Tibial artery (tissue), 4 donors: ENCODE measurements around the gene MEGF10.

Experiments used
- DNase-seq, 2 donors: peaks; one replicate each; pipeline ENCODE4 v3.0.0-alpha.2; 2019
- H3K27ac ChIP-seq, 2 donors: fragments of 200-600 bp; sonication (generic) in 1 of 2; 1 replicate in 1 of 2; 2 replicates in 1 of 2; pipeline ENCODE4 v1.5.1; 2018 to 2019; ENCODE audit warnings: mild to moderate bottlenecking in 1 of 2
- H3K27me3 ChIP-seq, 2 donors: fragments of 200-600 bp; sonication (generic) in 1 of 2; one replicate each; pipeline versions ENCODE4 v1.5.1 to v1.6.0; 2016 to 2019
- H3K36me3 ChIP-seq, 3 donors: fragments of 200-600 bp; sonication (generic) in 2 of 3; one replicate each; pipeline ENCODE4 v1.5.1; 2016 to 2019; ENCODE audit warnings: mild to moderate bottlenecking in 2 of 3
- H3K4me1 ChIP-seq, 4 donors: fragments of 200-600 bp; sonication (generic) in 2 of 4; 1 replicate in 3 of 4; 2 replicates in 1 of 4; pipeline ENCODE4 v1.5.1; 2016 to 2019
- H3K4me3 ChIP-seq, 2 donors: fragments of 200-600 bp; sonication (generic) in 1 of 2; 1 replicate in 1 of 2; 2 replicates in 1 of 2; pipeline ENCODE4 v1.5.1; 2018 to 2019; ENCODE audit warnings: mild to moderate bottlenecking in 2 of 2
- H3K9me3 ChIP-seq, 3 donors: fragments of 200-600 bp; sonication (generic) in 1 of 3; one replicate each; pipeline ENCODE4 v1.5.1; 2016 to 2019
- CTCF ChIP-seq, 2 experiments: fragments of 200-600 bp in 1 of 2; fragments of 450-650 bp in 1 of 2; IDR thresholded peaks; one replicate each; pipeline ENCODE4 v1.5.1; 2017 to 2019; ENCODE audit warnings: antibody characterized with exemption in 2 of 2, mild to moderate bottlenecking in 1 of 2, moderate library complexity in 1 of 2
- intact Hi-C: fragments of 100-400 bp; cut with DNase I; formaldehyde crosslinking; loops from one replicate; pipeline ENCODE4 v1.15.0; 2023; ENCODE audit warnings: low total_unique reads

MEGF10 gene

GRCh38 chr5:127402361-127402760, 111.8 kb downstream of the MEGF10 start:
- no peak overlapping the region for H3K4me3 ChIP-seq
- H3K27me3 ChIP-seq = no peaks in the 10 kb centered on the region
- no peak overlapping the region for H3K27ac ChIP-seq
- intact Hi-C loops = no loop called here
- no peak for TF ChIP-seq CTCF (IDR thresholded peaks at IDR 0.05)
- H3K4me1 ChIP-seq = no peaks in the 10 kb centered on the region
- H3K9me3 ChIP-seq = no peaks in the 10 kb centered on the region
- no peaks in the 10 kb centered on the region for H3K36me3 ChIP-seq
- no peak for DNase-seq

- no peaks in the 10 kb centered on the region for H3K27me3 ChIP-seq
- H3K9me3 ChIP-seq = no peaks in the 10 kb centered on the region
- no peak overlapping the region for H3K4me3 ChIP-seq
- intact Hi-C loops = no loop called here
- DNase-seq = no peak
- no peaks in the 10 kb centered on the region for H3K4me1 ChIP-seq
- no peak overlapping the region for H3K27ac ChIP-seq
- TF ChIP-seq CTCF (IDR thresholded peaks at IDR 0.05) = no peak
- no peaks in the 10 kb centered on the region for H3K36me3 ChIP-seq
Measured at GRCh38 chr5:127404190-127404589, 113.6 kb downstream of the MEGF10 start.

GRCh38 chr5:127406326-127407121, 115.9 kb downstream of the MEGF10 start:
- no peak for TF ChIP-seq CTCF (IDR thresholded peaks at IDR 0.05)
- Histone ChIP-seq H3K9me3 (no peaks in the 10 kb centered on the region), H3K27me3 (no peaks in the 10 kb centered on the region), H3K4me1 (peaks cover 0 to 4% (median 0%) of the 10 kb centered on the region in 4 donors), H3K36me3 (no peaks in the 10 kb centered on the region), H3K27ac (no peak overlapping the region), H3K4me3 (no peak overlapping the region)
- intact Hi-C loops = no loop called here
- no peak for DNase-seq

GRCh38 chr5:127409246-127409917, 118.8 kb downstream of the MEGF10 start:
- no peaks in the 10 kb centered on the region for H3K27me3 ChIP-seq
- peak overlapping the region in 1 of 2 donors; percentile 10 for H3K4me3 ChIP-seq
- H3K36me3 ChIP-seq = no peaks in the 10 kb centered on the region
- DNase-seq = no peak
- intact Hi-C loops = no loop called here
- H3K9me3 ChIP-seq = no peaks in the 10 kb centered on the region
- no peak for TF ChIP-seq CTCF (IDR thresholded peaks at IDR 0.05)
- peaks cover 0 to 4% (median 0%) of the 10 kb centered on the region in 4 donors for H3K4me1 ChIP-seq
- peak overlapping the region; percentile 6 to 33 for H3K27ac ChIP-seq

GRCh38 chr5:127409921-127410675, 119.5 kb downstream of the MEGF10 start:
- Histone ChIP-seq H3K27ac (peak overlapping the region; percentile 6 to 33), H3K36me3 (no peaks in the 10 kb centered on the region), H3K4me1 (peaks cover 0 to 4% (median 0%) of the 10 kb centered on the region in 4 donors), H3K27me3 (no peaks in the 10 kb centered on the region), H3K4me3 (peak overlapping the region in 1 of 2 donors; percentile 10), H3K9me3 (no peaks in the 10 kb centered on the region)
- intact Hi-C loops = no loop called here
- DNase-seq = no peak
- TF ChIP-seq CTCF (IDR thresholded peaks at IDR 0.05) = no peak
